ENCODE measurements around the gene FKBP11.
"Not testable (repeated sequence)": the region's sequence is repeated elsewhere in the genome, so short reads cannot be mapped to it uniquely, and the experiment has no call there.

Gene FKBP11

GRCh38 chr12:48903982-48904411 lies 21.3 kb downstream of the FKBP11 start:
- no peak for FAIRE-seq

- FAIRE-seq: no peak
Observed at GRCh38 chr12:48903363-48903981, 21.8 kb downstream of the FKBP11 start.

- no peak for FAIRE-seq
Observed at GRCh38 chr12:48901278-48901677, 24.0 kb downstream of the FKBP11 start.

- no peak for FAIRE-seq
Observed at GRCh38 chr12:48899651-48900050, 25.6 kb downstream of the FKBP11 start.

GRCh38 chr12:48894271-48894670 lies 31.0 kb downstream of the FKBP11 start:
- FAIRE-seq: no peak

- no peak for FAIRE-seq
Observed at GRCh38 chr12:48890657-48891418, 34.5 kb downstream of the FKBP11 start.

- FAIRE-seq: no peak
Observed at GRCh38 chr12:48889679-48890078, 35.6 kb downstream of the FKBP11 start.

- no peak for FAIRE-seq
Observed at GRCh38 chr12:48883305-48884161, 41.8 kb downstream of the FKBP11 start.

- FAIRE-seq: no peak
Observed at GRCh38 chr12:48882972-48883304, 42.4 kb downstream of the FKBP11 start.

GRCh38 chr12:48882315-48882687 lies 43.0 kb downstream of the FKBP11 start:
- no peak for FAIRE-seq

- FAIRE-seq: no peak
Observed at GRCh38 chr12:48881686-48882314, 43.5 kb downstream of the FKBP11 start.

- FAIRE-seq: no peak
Observed at GRCh38 chr12:48880647-48881046, 44.6 kb downstream of the FKBP11 start.

- FAIRE-seq: no peak
Observed at GRCh38 chr12:48878548-48878947, 46.7 kb downstream of the FKBP11 start.

GRCh38 chr12:48875944-48876515 lies 49.3 kb downstream of the FKBP11 start:
- no peak for FAIRE-seq

GRCh38 chr12:48873534-48873933 lies 51.8 kb downstream of the FKBP11 start:
- FAIRE-seq: not testable (repeated sequence)

- FAIRE-seq: no peak
Observed at GRCh38 chr12:48873096-48873495, 52.2 kb downstream of the FKBP11 start.

Measured in A204.1 (cell line).